ENCODE data around the gene NCOR1. TPM values are rescaled to one million over a fixed set of nuclear protein-coding genes. Genes with fewer than 3 reads are reported as not detected.

NCOR1 gene
- total and polyA plus RNA-seq, 2 of the 13 experiments (the other 11 are each of a cell fraction or from before 2014, with no cell fraction given), result 57.0 to 71.7 TPM

- no peak for TF ChIP-seq ZNF598 (CRISPR knock-in tag; IDR thresholded peaks at IDR 0.05; ENCODE audit: borderline replicate concordance)
- peak; percentile 74 for TF ChIP-seq MEF2D (CRISPR knock-in tag; IDR thresholded peaks at IDR 0.05)
- TF ChIP-seq HOXA5 (CRISPR knock-in tag; IDR thresholded peaks at IDR 0.05), result peak; percentile 43; the same call in 1 of the 2 replicates
- TF ChIP-seq REXO4 (CRISPR knock-in tag; IDR thresholded peaks at IDR 0.05; ENCODE audit: borderline replicate concordance), result no peak; the same call in 1 of the 2 replicates
- TF ChIP-seq ATF6 (CRISPR knock-in tag; conservative IDR thresholded peaks at IDR 0.05), result no peak
- 0 out of 2 replicates have a peak, but pooled peaks have one; percentile 20 for TF ChIP-seq BRF2 (CRISPR knock-in tag; IDR thresholded peaks at IDR 0.05)
- no peak for TF ChIP-seq ZUFSP (CRISPR knock-in tag; IDR thresholded peaks at IDR 0.05; ENCODE audit: borderline replicate concordance)
- no peak; the same call in 1 of the 2 replicates for TF ChIP-seq THAP9 (CRISPR knock-in tag; IDR thresholded peaks at IDR 0.05; ENCODE audit: borderline replicate concordance)
- no peak for TF ChIP-seq CREBL2 (CRISPR knock-in tag; IDR thresholded peaks at IDR 0.05; ENCODE audit: borderline replicate concordance)
- peak; percentile 61 for TF ChIP-seq DBP (CRISPR knock-in tag; IDR thresholded peaks at IDR 0.05; ENCODE audit: not compliant biosample characterization)
- no peak for TF ChIP-seq SRSF1 (optimal IDR thresholded peaks at IDR 0.05; ENCODE audit: low read depth, low read length)
- peak; percentile 42; the same call in 1 of the 2 replicates for TF ChIP-seq ZNF143 (CRISPR knock-in tag; IDR thresholded peaks at IDR 0.05)
- no peak for TF ChIP-seq CREB3 (CRISPR knock-in tag; IDR thresholded peaks at IDR 0.05)
- peak; percentile 25; the same call in 1 of the 2 replicates for TF ChIP-seq THAP7 (CRISPR knock-in tag; IDR thresholded peaks at IDR 0.05)
- TF ChIP-seq ZNF562 (CRISPR knock-in tag; IDR thresholded peaks at IDR 0.05; ENCODE audit: borderline replicate concordance), result no peak
- no peak for TF ChIP-seq RNF2 (conservative IDR thresholded peaks at IDR 0.05; ENCODE audit: low read depth)
- TF ChIP-seq CCAR2 (optimal IDR thresholded peaks at IDR 0.05; ENCODE audit: low read depth, low read length), result no peak
Observed at GRCh38 chr17:16215273-16215964, at the start of gene NCOR1 (continued).
